GM23338 (cell line): ENCODE results near the gene PXYLP1. TPM values are rescaled to one million over a fixed set of nuclear protein-coding genes. Genes with fewer than 3 reads are reported as not detected.

Source experiments
- ATAC-seq: fragments of 200-7000 bp; cut with Tn5 transposase; 3 replicates; pipeline ENCODE4 v1.9.1; 2020
- DNase-seq: peaks from one replicate; pipeline ENCODE4 v3.0.0-alpha.2; 2015; ENCODE audit warnings: low spot score
- H2AFZ ChIP-seq: fragments of 200-600 bp; sonication (generic); 2 replicates; pipeline ENCODE4 v1.8.0; 2016; ENCODE audit warnings: antibody characterized with exemption, mild to moderate bottlenecking, moderate library complexity
- H3F3A ChIP-seq: fragments of 200-600 bp; sonication (generic); replicated peaks from 2 replicates; pipeline ENCODE4 v1.8.0; 2017; ENCODE audit warnings: antibody characterized with exemption, mixed run types, low read depth
- H3K27ac ChIP-seq: fragments of 200-600 bp; sonication (generic); 2 replicates; pipeline ENCODE4 v1.6.1; 2016; ENCODE audit warnings: low read depth
- H3K27me3 ChIP-seq: fragments of 200-600 bp; sonication (generic); 2 replicates; pipeline ENCODE4 v1.8.0; 2016; ENCODE audit warnings: mild to moderate bottlenecking, mixed run types, moderate library complexity; ENCODE audit not compliant: insufficient read depth
- H3K36me3 ChIP-seq: fragments of 200-600 bp; sonication (generic); 2 replicates; pipeline ENCODE4 v1.8.0; 2016; ENCODE audit warnings: mild to moderate bottlenecking; ENCODE audit not compliant: insufficient read depth
- H3K4me1 ChIP-seq: fragments of 200-600 bp; sonication (generic); 2 replicates; pipeline ENCODE4 v1.8.0; 2016; ENCODE audit warnings: mild to moderate bottlenecking, moderate library complexity; ENCODE audit not compliant: insufficient read depth
- H3K4me2 ChIP-seq: fragments of 200-600 bp; sonication (generic); 2 replicates; pipeline ENCODE4 v1.7.1; 2017; ENCODE audit warnings: mixed run types
- H3K4me3 ChIP-seq: fragments of 200-600 bp; sonication (generic); 2 replicates; pipeline ENCODE4 v1.6.1; 2016; ENCODE audit warnings: mixed run types
- H3K79me2 ChIP-seq: fragments of 200-600 bp; sonication (generic); replicated peaks from 2 replicates; pipeline ENCODE4 v1.8.0; 2017; ENCODE audit warnings: mild to moderate bottlenecking; ENCODE audit not compliant: insufficient read depth
- H3K9me2 ChIP-seq: fragments of 200-600 bp; sonication (generic); 2 replicates; pipeline ENCODE4 v1.8.0; 2017; ENCODE audit not compliant: insufficient read depth
- H4K20me1 ChIP-seq: fragments of 200-600 bp; sonication (generic); replicated peaks from 2 replicates; pipeline ENCODE4 v1.8.0; 2017; ENCODE audit warnings: mild to moderate bottlenecking; ENCODE audit not compliant: insufficient read depth
- H3K27ac Mint-ChIP-seq: 2 replicates; pipeline ENCODE4 v1.8.0; 2020; ENCODE audit warnings: inconsistent platforms, mild to moderate bottlenecking, moderate library complexity, mixed read lengths
- H3K27me3 Mint-ChIP-seq: 3 replicates; pipeline ENCODE4 v1.8.0; 2022; ENCODE audit warnings: low read depth, mild to moderate bottlenecking, moderate library complexity, mixed read lengths, inconsistent platforms; ENCODE audit not compliant: insufficient read depth, poor library complexity
- H3K36me3 Mint-ChIP-seq: 3 replicates; pipeline ENCODE4 v1.8.0; 2021; ENCODE audit warnings: low read depth, mild to moderate bottlenecking, inconsistent platforms, moderate library complexity, mixed read lengths
- H3K4me1 Mint-ChIP-seq: 3 replicates; pipeline ENCODE4 v1.8.0; 2020; ENCODE audit warnings: mild to moderate bottlenecking, inconsistent platforms, mixed read lengths
- H3K4me3 Mint-ChIP-seq: 3 replicates; pipeline ENCODE4 v1.8.0; 2021; ENCODE audit warnings: moderate library complexity, mild to moderate bottlenecking, inconsistent platforms, mixed read lengths
- H3K9me3 Mint-ChIP-seq: 3 replicates; pipeline ENCODE4 v1.8.0; 2020; ENCODE audit warnings: moderate library complexity, mild to moderate bottlenecking, inconsistent platforms, mixed read lengths
- CREB1 ChIP-seq: fragments of 250-450 bp; sonication (Bioruptor Pico); IDR thresholded peaks from 2 replicates; pipeline ENCODE4 v1.5.0; 2020; ENCODE audit warnings: low read depth, mild to moderate bottlenecking, moderate library complexity
- CTCF ChIP-seq, 2 experiments: fragments of 200-600 bp in 1 of 2; sonication (generic) in 1 of 2; conservative IDR thresholded peaks; 2 replicates each; pipeline versions ENCODE4 v1.5.1 to v1.6.1; 2016 to 2017; ENCODE audit warnings: antibody characterized with exemption in 2 of 2, low read depth in 2 of 2, mild to moderate bottlenecking in 2 of 2, moderate library complexity in 1 of 2
- ETS1 ChIP-seq: IDR thresholded peaks from 2 replicates; pipeline ENCODE4 v1.6.1; 2016; ENCODE audit warnings: antibody characterized with exemption
- EZH2 ChIP-seq: fragments of 200-600 bp; sonication (generic); IDR thresholded peaks from one replicate; pipeline ENCODE4 v1.8.0; 2017; ENCODE audit warnings: antibody characterized with exemption, mild to moderate bottlenecking, low read depth; ENCODE audit not compliant: unreplicated experiment
- EZH2phosphoT487 ChIP-seq: fragments of 200-600 bp; sonication (generic); IDR thresholded peaks from one replicate; pipeline ENCODE4 v1.8.1; 2018; ENCODE audit warnings: antibody characterized with exemption; ENCODE audit not compliant: unreplicated experiment
- JUNB ChIP-seq: IDR thresholded peaks from one replicate; pipeline ENCODE4 v1.6.1; 2016; ENCODE audit warnings: antibody characterized with exemption; ENCODE audit not compliant: unreplicated experiment
- NANOG ChIP-seq: IDR thresholded peaks from 2 replicates; pipeline ENCODE4 v1.6.1; 2016; ENCODE audit warnings: antibody characterized with exemption, borderline replicate concordance
- POLR2AphosphoS5 ChIP-seq: IDR thresholded peaks from 2 replicates; pipeline ENCODE4 v1.6.1; 2016; ENCODE audit warnings: antibody characterized with exemption, low read depth
- REST ChIP-seq: IDR thresholded peaks from one replicate; pipeline ENCODE4 v1.6.1; 2018; ENCODE audit warnings: antibody characterized with exemption; ENCODE audit not compliant: unreplicated experiment
- STAT1 ChIP-seq: IDR thresholded peaks from one replicate; pipeline ENCODE4 v1.6.1; 2016; ENCODE audit warnings: antibody characterized with exemption; ENCODE audit not compliant: unreplicated experiment
- ZNF114 ChIP-seq: fragments of 250-450 bp; sonication (Bioruptor Pico); IDR thresholded peaks from 2 replicates; pipeline ENCODE4 v1.5.0; 2020; ENCODE audit warnings: mild to moderate bottlenecking, moderate library complexity
- ZNF331 ChIP-seq: fragments of 250-450 bp; sonication (Bioruptor Pico); IDR thresholded peaks from 2 replicates; pipeline ENCODE4 v1.5.0; 2020; ENCODE audit warnings: low read depth, mild to moderate bottlenecking, moderate library complexity
- ZNF462 ChIP-seq: fragments of 250-450 bp; sonication (Bioruptor Pico); IDR thresholded peaks from 2 replicates; pipeline ENCODE4 v1.5.0; 2020; ENCODE audit warnings: mild to moderate bottlenecking, moderate library complexity
- polyA plus RNA-seq: library from polyadenylated mRNA; unstranded; fragments of >200 nt; fragmentation: Nextera tagmentation; extraction: Ambion mirVana; gene quantifications from 2 replicates; pipeline ENCODE4 v1.2.1, GENCODE V29; 2016
- total RNA-seq: library from RNA; depleted of rRNA; stranded (reverse); fragments of >200 nt; shearing (Covaris generic); gene quantifications from 2 replicates; pipeline ENCODE4 v1.2.3, GENCODE V29; 2014

Gene PXYLP1
- total and polyA plus RNA-seq, 2 experiments from 2014 or later, result 8.9 to 20.1 TPM

- no peaks in the 10 kb centered on the region for H3K4me1 Mint-ChIP-seq
- H3K36me3 ChIP-seq, result no peaks in the 10 kb centered on the region
- no peaks in the 10 kb centered on the region for H3K27me3 ChIP-seq
- no peak overlapping the region for H3K4me3 ChIP-seq
- no peaks in the 10 kb centered on the region for H3F3A ChIP-seq
- H2AFZ ChIP-seq, result no peak overlapping the region
- H3K27ac Mint-ChIP-seq, result no peak overlapping the region
- no peaks in the 10 kb centered on the region for H3K9me2 ChIP-seq
- TF ChIP-seq ETS1 (no peak), CREB1 (CRISPR knock-in tag) (no peak), EZH2 (no peak), ZNF331 (CRISPR knock-in tag) (no peak), STAT1 (no peak), CTCF (conservative IDR thresholded peaks at IDR 0.05; ENCODE audit: low read depth in 2 of 2) (no peak), POLR2AphosphoS5 (no peak), REST (no peak), NANOG (no peak), ZNF114 (CRISPR knock-in tag) (no peak), JUNB (no peak), ZNF462 (CRISPR knock-in tag) (no peak), EZH2phosphoT487 (no peak)
- no peaks in the 10 kb centered on the region for H3K9me3 Mint-ChIP-seq
- no peak for DNase-seq
- H3K4me2 ChIP-seq, result no peak overlapping the region
- no peak overlapping the region for H3K4me3 Mint-ChIP-seq
- peaks cover 11% of the 10 kb centered on the region for H3K36me3 Mint-ChIP-seq
- no peaks in the 10 kb centered on the region for H3K27me3 Mint-ChIP-seq
- H3K79me2 ChIP-seq, result no peaks in the 10 kb centered on the region
- no peak for ATAC-seq
- no peaks in the 10 kb centered on the region for H3K4me1 ChIP-seq
- H4K20me1 ChIP-seq, result no peaks in the 10 kb centered on the region; the same call in 1 of the 2 replicates
- H3K27ac ChIP-seq, result no peak overlapping the region
These were observed 48.5 kb downstream of the PXYLP1 start for GRCh38 chr3:141280086-141280485.
